Esophagus squamous epithelium (tissue), 4 donors: ENCODE results near the gene DEAF1.
"Not testable (repeated sequence)": the region's sequence is repeated elsewhere in the genome, so short reads cannot be mapped to it uniquely, and the experiment has no call there.

ENCODE experiments used
- CTCF ChIP-seq, 6 experiments: fragments of 450-650 bp in 4 of 6; fragments of 200-600 bp in 2 of 6; sonication (generic) in 2 of 6; IDR thresholded peaks; one replicate each; pipeline ENCODE4 v1.5.1; 2016 to 2019; ENCODE audit warnings: antibody characterized with exemption in 6 of 6, mild to moderate bottlenecking in 4 of 6, moderate library complexity in 4 of 6
- POLR2A ChIP-seq, 4 donors: fragments of 450-650 bp; IDR thresholded peaks; one replicate each; pipeline ENCODE4 v1.6.1; 2017; ENCODE audit warnings: antibody characterized with exemption in 4 of 4, mild to moderate bottlenecking in 4 of 4, moderate library complexity in 3 of 4

GRCh38 chr11:737899-738298 is 42.9 kb upstream of the DEAF1 start:
- not testable (repeated sequence) for TF ChIP-seq POLR2A, CTCF (IDR thresholded peaks at IDR 0.05)
